DOHH2 (cell line): Measurements from ENCODE around the gene DNAJC18.

Experiments used
- H3F3A ChIP-seq: fragments of 200-600 bp; sonication (generic), shearing (Covaris generic); 2 replicates; pipeline ENCODE4 v1.6.0; 2016; ENCODE audit warnings: antibody characterized with exemption, mild to moderate bottlenecking; ENCODE audit not compliant: control insufficient read depth, insufficient read depth
- H3K27ac ChIP-seq: fragments of 200-600 bp; sonication (generic); 2 replicates; pipeline ENCODE4 v1.5.1; 2014; ENCODE audit warnings: low read depth, mild to moderate bottlenecking, low read length, moderate library complexity
- H3K27me3 ChIP-seq: fragments of 200-600 bp; sonication (generic); 2 replicates; pipeline ENCODE4 v1.6.1; 2014; ENCODE audit warnings: mild to moderate bottlenecking, low read length, mixed read lengths; ENCODE audit not compliant: control insufficient read depth
- H3K36me3 ChIP-seq: fragments of 200-600 bp; sonication (generic); 2 replicates; pipeline ENCODE4 v1.6.1; 2014; ENCODE audit warnings: mild to moderate bottlenecking, low read length, moderate library complexity, mixed read lengths; ENCODE audit not compliant: control insufficient read depth
- H3K4me1 ChIP-seq: fragments of 200-600 bp; sonication (generic); 2 replicates; pipeline ENCODE4 v1.6.1; 2014; ENCODE audit warnings: mild to moderate bottlenecking, low read length, mixed read lengths; ENCODE audit not compliant: control insufficient read depth
- H3K4me2 ChIP-seq: fragments of 200-600 bp; sonication (generic); 2 replicates; pipeline ENCODE4 v1.6.0; 2014; ENCODE audit warnings: mild to moderate bottlenecking, low read length, moderate library complexity
- H3K4me3 ChIP-seq: fragments of 200-600 bp; sonication (generic); 2 replicates; pipeline ENCODE4 v1.5.1; 2014; ENCODE audit warnings: mild to moderate bottlenecking, low read length, mixed read lengths
- H3K79me2 ChIP-seq: fragments of 200-600 bp; sonication (generic); 2 replicates; pipeline ENCODE4 v1.6.1; 2014; ENCODE audit warnings: mild to moderate bottlenecking, low read length, mixed read lengths; ENCODE audit not compliant: control insufficient read depth
- H3K9me2 ChIP-seq: fragments of 200-600 bp; sonication (generic); replicated peaks from 2 replicates; pipeline ENCODE4 v1.6.1; 2014; ENCODE audit warnings: mild to moderate bottlenecking, low read length, mixed read lengths; ENCODE audit not compliant: control insufficient read depth
- H3K9me3 ChIP-seq: fragments of 200-600 bp; sonication (generic); 2 replicates; pipeline ENCODE4 v1.6.1; 2014; ENCODE audit warnings: antibody characterized with exemption, low read length, mixed read lengths; ENCODE audit not compliant: control insufficient read depth, insufficient read depth
- H4K20me1 ChIP-seq: fragments of 200-600 bp; sonication (generic); 2 replicates; pipeline ENCODE4 v1.6.0; 2014; ENCODE audit warnings: low read depth, mild to moderate bottlenecking, antibody characterized with exemption, low read length, moderate library complexity; ENCODE audit not compliant: control insufficient read depth, insufficient read depth
- EZH2phosphoT487 ChIP-seq: fragments of 200-600 bp; sonication (generic); IDR thresholded peaks from 2 replicates; pipeline ENCODE4 v1.6.1; 2017; ENCODE audit warnings: borderline replicate concordance, mild to moderate bottlenecking, antibody characterized with exemption, low read length, moderate library complexity, mixed read lengths
- TF ChIP-seq, protein P1 (sequence below): fragments of 200-600 bp; sonication (generic); IDR thresholded peaks from one replicate; pipeline ENCODE4 v1.5.1; 2014; ENCODE audit warnings: antibody characterized with exemption, mild to moderate bottlenecking, low read depth, low read length; ENCODE audit not compliant: poor library complexity, severe bottlenecking

The DNAJC18 gene

GRCh38 chr5:139475865-139476617, 36.7 kb upstream of the DNAJC18 start:
- no peak overlapping the region for H3K4me3 ChIP-seq
- peaks cover 6% of the 10 kb centered on the region for H3K27me3 ChIP-seq
- H3K9me3 ChIP-seq = no peaks in the 10 kb centered on the region
- no peak for TF ChIP-seq EZH2phosphoT487
- TF ChIP-seq, protein P1, sequence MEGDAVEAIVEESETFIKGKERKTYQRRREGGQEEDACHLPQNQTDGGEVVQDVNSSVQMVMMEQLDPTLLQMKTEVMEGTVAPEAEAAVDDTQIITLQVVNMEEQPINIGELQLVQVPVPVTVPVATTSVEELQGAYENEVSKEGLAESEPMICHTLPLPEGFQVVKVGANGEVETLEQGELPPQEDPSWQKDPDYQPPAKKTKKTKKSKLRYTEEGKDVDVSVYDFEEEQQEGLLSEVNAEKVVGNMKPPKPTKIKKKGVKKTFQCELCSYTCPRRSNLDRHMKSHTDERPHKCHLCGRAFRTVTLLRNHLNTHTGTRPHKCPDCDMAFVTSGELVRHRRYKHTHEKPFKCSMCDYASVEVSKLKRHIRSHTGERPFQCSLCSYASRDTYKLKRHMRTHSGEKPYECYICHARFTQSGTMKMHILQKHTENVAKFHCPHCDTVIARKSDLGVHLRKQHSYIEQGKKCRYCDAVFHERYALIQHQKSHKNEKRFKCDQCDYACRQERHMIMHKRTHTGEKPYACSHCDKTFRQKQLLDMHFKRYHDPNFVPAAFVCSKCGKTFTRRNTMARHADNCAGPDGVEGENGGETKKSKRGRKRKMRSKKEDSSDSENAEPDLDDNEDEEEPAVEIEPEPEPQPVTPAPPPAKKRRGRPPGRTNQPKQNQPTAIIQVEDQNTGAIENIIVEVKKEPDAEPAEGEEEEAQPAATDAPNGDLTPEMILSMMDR = no peak
- H3K9me2 ChIP-seq = no peaks in the 10 kb centered on the region
- no peak overlapping the region for H3K27ac ChIP-seq
- no peaks in the 10 kb centered on the region for H3K79me2 ChIP-seq
- no peaks in the 10 kb centered on the region for H4K20me1 ChIP-seq
- no peak overlapping the region for H3K4me2 ChIP-seq
- no peaks in the 10 kb centered on the region for H3K36me3 ChIP-seq
- H3F3A ChIP-seq = no peaks in the 10 kb centered on the region
- peaks cover 11% of the 10 kb centered on the region for H3K4me1 ChIP-seq

- no peaks in the 10 kb centered on the region for H3K9me2 ChIP-seq
- H3K4me1 ChIP-seq = peaks cover 14% of the 10 kb centered on the region
- peak overlapping the region; percentile 43 for H3K4me2 ChIP-seq
These were observed 35.8 kb upstream of the DNAJC18 start for GRCh38 chr5:139474890-139475791.

DNA sequence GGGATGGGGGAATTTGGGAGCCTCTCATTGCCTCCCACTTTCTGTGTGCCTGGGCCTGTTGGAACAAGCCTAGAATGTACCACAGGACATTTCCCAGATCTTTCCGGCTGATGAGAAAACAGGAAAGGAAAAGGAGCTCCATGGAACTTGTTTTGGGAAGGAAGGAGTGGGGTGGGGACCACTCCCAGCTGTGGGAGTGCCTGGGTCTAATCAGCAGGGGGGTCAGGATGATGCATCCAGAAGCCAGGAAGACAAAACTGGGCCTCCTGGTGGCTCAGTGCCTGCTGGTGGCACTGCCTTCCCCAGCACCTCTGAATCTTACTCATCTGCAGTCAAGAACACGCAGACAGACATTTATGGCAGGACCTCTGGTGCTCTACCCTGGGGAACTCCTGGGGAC, 34.2 kb upstream of the DNAJC18 start:
- H4K20me1 ChIP-seq = no peaks in the 10 kb centered on the region
- H3K79me2 ChIP-seq = no peaks in the 10 kb centered on the region
- H3K9me2 ChIP-seq = no peaks in the 10 kb centered on the region
- H3K36me3 ChIP-seq = no peaks in the 10 kb centered on the region
- H3K27me3 ChIP-seq = peaks cover 10% of the 10 kb centered on the region
- no peaks in the 10 kb centered on the region for H3F3A ChIP-seq
- H3K4me3 ChIP-seq = no peak overlapping the region
- no peak overlapping the region for H3K4me2 ChIP-seq
- H3K27ac ChIP-seq = no peak overlapping the region
- TF ChIP-seq, protein P1 = no peak
- TF ChIP-seq EZH2phosphoT487 = no peak
- no peaks in the 10 kb centered on the region for H3K9me3 ChIP-seq
- H3K4me1 ChIP-seq = peaks cover 14% of the 10 kb centered on the region

More at GRCh38 chr5:139474890-139475791, 35.8 kb upstream of the DNAJC18 start:
- TF ChIP-seq, protein P1 = no peak
- TF ChIP-seq EZH2phosphoT487 = no peak
- Histone ChIP-seq H3F3A (no peaks in the 10 kb centered on the region), H4K20me1 (no peaks in the 10 kb centered on the region), H3K27me3 (peaks cover 6% of the 10 kb centered on the region), H3K36me3 (no peaks in the 10 kb centered on the region), H3K9me3 (no peaks in the 10 kb centered on the region), H3K27ac (no peak overlapping the region), H3K79me2 (no peaks in the 10 kb centered on the region), H3K4me3 (no peak overlapping the region)
